22Rv1 (cell line): Measurements from ENCODE around the gene COL4A3.

Experiments
- CTCF ChIP-seq: fragments of 450-650 bp; IDR thresholded peaks from 2 replicates; pipeline ENCODE4 v1.5.1; 2017; ENCODE audit warnings: mild to moderate bottlenecking
- ZFX ChIP-seq: fragments of 450-650 bp; IDR thresholded peaks from 2 replicates; pipeline ENCODE4 v1.6.1; 2017; ENCODE audit warnings: antibody characterized with exemption, borderline replicate concordance

DNA sequence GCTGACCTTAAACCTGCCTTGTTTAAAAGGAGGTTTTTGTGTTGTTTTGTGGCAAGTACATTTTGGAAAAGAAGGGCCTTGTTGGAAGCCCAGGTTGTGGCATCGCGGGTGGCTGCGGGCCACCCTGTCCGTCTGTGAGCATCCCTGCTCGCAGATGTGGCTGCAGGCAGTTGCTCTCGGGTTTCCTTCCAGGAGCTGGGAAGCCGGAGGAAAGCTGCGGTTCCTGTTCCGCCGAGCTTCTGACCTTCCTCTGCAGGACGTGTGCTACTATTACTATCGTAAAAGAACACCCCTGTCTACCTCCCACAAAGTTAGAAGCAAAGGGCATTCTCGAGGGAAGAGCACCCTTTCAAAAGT, 161.4 kb downstream of the COL4A3 start:
- TF ChIP-seq CTCF (peak; percentile 25; the same call in 1 of the 2 replicates), ZFX (no peak)
